HG03196 (cell line): ENCODE results near the gene CD27.
A peak's percentile ranks its signal among the peaks of the same experiment; 100 is the strongest.

ENCODE experiments used
- ATAC-seq: cut with Tn5 transposase; IDR thresholded peaks from one replicate; pipeline ENCODE4 v1.9.1; 2021; ENCODE audit not compliant: unreplicated experiment

Gene CD27

GRCh38 chr12:6434205-6435140, 10.3 kb upstream of the CD27 start:
- ATAC-seq = no peak

GRCh38 chr12:6435961-6436715, 8.6 kb upstream of the CD27 start:
- no peak for ATAC-seq

- ATAC-seq = no peak
Measured at GRCh38 chr12:6437586-6437985, 7.2 kb upstream of the CD27 start.

GRCh38 chr12:6438345-6438744, 6.4 kb upstream of the CD27 start:
- no peak for ATAC-seq

GRCh38 chr12:6440391-6440790, 4.4 kb upstream of the CD27 start:
- ATAC-seq = no peak

GRCh38 chr12:6442836-6443235, 1.9 kb upstream of the CD27 start:
- ATAC-seq = no peak

- ATAC-seq = no peak
Measured at GRCh38 chr12:6443361-6443983, 1.3 kb upstream of the CD27 start.

GRCh38 chr12:6444031-6444430, 724 bp upstream of the CD27 start:
- ATAC-seq = no peak

GRCh38 chr12:6450091-6450868, 5.5 kb downstream of the CD27 start:
- ATAC-seq = no peak

- ATAC-seq = no peak
Measured at GRCh38 chr12:6450869-6451347, 6.2 kb downstream of the CD27 start.

GRCh38 chr12:6451348-6452244, 6.8 kb downstream of the CD27 start, which contains the start of gene TAPBPL:
TSS of gene TAPBPL (plus strand) at chr12:6452042. CDS start at chr12:6452249, 207 bp downstream.
- ATAC-seq = peak; percentile 60

- ATAC-seq = no peak
Measured at GRCh38 chr12:6452245-6452943, 7.6 kb downstream of the CD27 start.

GRCh38 chr12:6452944-6453630, 8.3 kb downstream of the CD27 start:
- ATAC-seq = no peak

- no peak for ATAC-seq
Measured at GRCh38 chr12:6457220-6457945, 12.6 kb downstream of the CD27 start.

GRCh38 chr12:6458281-6459003, 13.7 kb downstream of the CD27 start:
- no peak for ATAC-seq

GRCh38 chr12:6459004-6459337, 14.2 kb downstream of the CD27 start:
- no peak for ATAC-seq

- ATAC-seq = no peak
Measured at GRCh38 chr12:6460751-6461371, 16.1 kb downstream of the CD27 start.
